Glomerular endothelial cell (primary cell): ENCODE measurements around the gene ZNG1F. TPM values are rescaled to one million over a fixed set of nuclear protein-coding genes. Genes with fewer than 3 reads are reported as not detected.
"Not testable (repeated sequence)": the region's sequence is repeated elsewhere in the genome, so short reads cannot be mapped to it uniquely, and the experiment has no call there.

Experiments
- DNase-seq: peaks from one replicate; pipeline ENCODE4 v3.0.0-alpha.2; 2011; ENCODE audit warnings: low read depth, low spot score; ENCODE audit errors: extremely low read depth
- total RNA-seq: library from RNA; depleted of rRNA; stranded (reverse); fragments of >200 nt; gene quantifications from 2 replicates; pipeline ENCODE4 v1.2.3, GENCODE V29; 2015

Gene ZNG1F
- total RNA-seq, 1 donor from 2014 or later: 10.6 TPM

- DNase-seq: not testable (repeated sequence)
Measured at GRCh38 chr9:41123812-41124211, 65.3 kb downstream of the ZNG1F start.

- DNase-seq: not testable (repeated sequence)
Measured at GRCh38 chr9:41123396-41123795, 65.7 kb downstream of the ZNG1F start.

- DNase-seq: not testable (repeated sequence)
Measured at GRCh38 chr9:41120696-41121095, 68.4 kb downstream of the ZNG1F start.

GRCh38 chr9:41119719-41120118 lies 69.4 kb downstream of the ZNG1F start:
- DNase-seq: not testable (repeated sequence)

- not testable (repeated sequence) for DNase-seq
Measured at GRCh38 chr9:41119311-41119710, 69.8 kb downstream of the ZNG1F start.

- not testable (repeated sequence) for DNase-seq
Measured at GRCh38 chr9:41113348-41113747, 75.8 kb downstream of the ZNG1F start.

GRCh38 chr9:41111414-41111813 lies 77.7 kb downstream of the ZNG1F start:
- DNase-seq: not testable (repeated sequence)

- DNase-seq: not testable (repeated sequence)
Measured at GRCh38 chr9:41110913-41111312, 78.2 kb downstream of the ZNG1F start.

- not testable (repeated sequence) for DNase-seq
Measured at GRCh38 chr9:41109253-41109652, 79.9 kb downstream of the ZNG1F start.

GRCh38 chr9:41108816-41109215 lies 80.3 kb downstream of the ZNG1F start:
- DNase-seq: not testable (repeated sequence)

GRCh38 chr9:41106472-41107116 lies 82.5 kb downstream of the ZNG1F start:
- DNase-seq: not testable (repeated sequence)

GRCh38 chr9:41105557-41106253 lies 83.4 kb downstream of the ZNG1F start:
- not testable (repeated sequence) for DNase-seq

- not testable (repeated sequence) for DNase-seq
Measured at GRCh38 chr9:41104542-41104941, 84.6 kb downstream of the ZNG1F start.

- not testable (repeated sequence) for DNase-seq
Measured at GRCh38 chr9:41100508-41100907, 88.6 kb downstream of the ZNG1F start.

- not testable (repeated sequence) for DNase-seq
Measured at GRCh38 chr9:41098759-41099158, 90.4 kb downstream of the ZNG1F start.

- DNase-seq: not testable (repeated sequence)
Measured at GRCh38 chr9:41095060-41095459, 94.1 kb downstream of the ZNG1F start.

GRCh38 chr9:41094010-41094773 lies 94.9 kb downstream of the ZNG1F start:
- not testable (repeated sequence) for DNase-seq

- not testable (repeated sequence) for DNase-seq
Measured at GRCh38 chr9:41090922-41091321, 98.2 kb downstream of the ZNG1F start.

- DNase-seq: not testable (repeated sequence)
Measured at GRCh38 chr9:41090386-41090785, 98.7 kb downstream of the ZNG1F start.

- DNase-seq: not testable (repeated sequence)
Measured at GRCh38 chr9:41088450-41089059, 100.6 kb downstream of the ZNG1F start.

- DNase-seq: not testable (repeated sequence)
Measured at GRCh38 chr9:41087929-41088328, 101.2 kb downstream of the ZNG1F start.
